Superior temporal gyrus (tissue), 1 donor: ENCODE results near the gene CCNY.

Experiments used
- DNase-seq: peaks from one replicate; pipeline ENCODE4 v3.0.0-alpha.2; 2016; ENCODE audit errors: extremely low spot score

Gene CCNY

GRCh38 chr10:35471435-35471834 lies 135.1 kb downstream of the CCNY start:
- no peak for DNase-seq

GRCh38 chr10:35480142-35480541 lies 143.8 kb downstream of the CCNY start:
- no peak for DNase-seq

- no peak for DNase-seq
Measured at GRCh38 chr10:35481413-35481812, 145.1 kb downstream of the CCNY start.

DNA sequence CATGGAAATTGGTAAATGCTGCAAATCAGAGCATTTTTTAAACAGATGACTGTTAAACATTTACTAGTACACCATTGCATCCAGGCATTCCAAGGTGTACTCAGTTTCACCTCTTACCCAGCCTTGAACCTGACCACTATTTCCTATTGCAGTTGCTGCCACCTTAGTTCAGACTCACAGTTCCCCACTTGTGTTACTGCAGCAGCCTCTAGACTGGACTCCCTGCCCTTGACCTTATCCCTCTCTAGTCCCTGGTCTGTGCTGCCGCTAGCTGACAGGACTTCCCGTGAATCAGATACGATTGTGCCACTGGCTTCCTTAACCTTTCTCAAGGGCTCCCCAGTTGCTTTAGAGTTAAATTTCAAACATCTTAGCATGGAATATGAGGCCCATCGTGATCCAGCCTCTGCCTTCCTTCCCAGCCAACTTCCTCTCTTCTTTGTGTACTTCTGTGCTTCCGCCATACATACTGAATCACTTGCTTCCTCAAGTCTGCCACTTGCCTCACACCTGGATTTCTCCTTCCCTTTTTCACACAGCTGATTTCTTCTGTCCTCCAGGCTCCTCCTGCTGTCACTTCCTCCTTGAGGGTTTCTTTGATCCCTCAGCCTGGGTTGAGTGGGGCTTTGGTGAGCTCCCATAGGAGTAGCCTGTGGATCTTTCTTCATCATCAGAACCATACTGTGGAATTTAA lies 150.1 kb downstream of the CCNY start:
- peak; percentile 18 for DNase-seq

DNA sequence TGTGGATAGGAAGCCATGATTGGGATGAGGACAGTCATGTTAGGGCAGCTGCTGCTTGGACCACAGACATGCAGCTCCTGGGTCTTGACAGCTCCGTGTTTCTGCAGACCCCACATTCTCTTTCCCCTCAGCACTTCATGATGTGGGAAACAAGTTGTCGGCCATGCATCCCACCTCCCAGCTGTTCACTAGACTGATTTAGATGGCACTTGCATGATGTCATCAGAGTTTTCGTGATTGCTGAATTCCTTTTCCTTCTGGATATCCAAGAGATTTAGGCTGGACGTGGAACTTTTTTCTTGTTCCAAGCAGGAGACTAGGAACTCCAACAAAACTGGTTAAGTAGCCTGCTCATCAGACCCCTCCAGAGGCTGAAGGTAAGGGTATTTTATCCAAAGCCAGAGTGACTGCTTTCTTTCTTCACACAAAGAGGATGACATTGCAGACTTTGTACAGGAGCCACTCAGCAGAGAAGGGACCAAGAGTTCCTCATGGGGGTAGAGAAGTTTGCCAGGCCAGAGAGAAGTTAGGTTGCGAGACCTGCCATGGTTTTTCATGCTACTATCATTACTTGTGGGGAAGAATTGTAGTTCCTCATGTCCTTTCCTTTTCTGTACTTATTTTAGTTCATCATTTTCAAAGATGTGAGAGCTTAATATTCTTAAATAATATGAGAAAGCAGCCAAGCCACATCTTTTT lies 151.2 kb downstream of the CCNY start:
- DNase-seq, result peak; percentile 13

GRCh38 chr10:35488228-35488627 lies 151.9 kb downstream of the CCNY start:
- DNase-seq, result no peak

- no peak for DNase-seq
Measured at GRCh38 chr10:35492386-35493195, 156.3 kb downstream of the CCNY start.

DNA sequence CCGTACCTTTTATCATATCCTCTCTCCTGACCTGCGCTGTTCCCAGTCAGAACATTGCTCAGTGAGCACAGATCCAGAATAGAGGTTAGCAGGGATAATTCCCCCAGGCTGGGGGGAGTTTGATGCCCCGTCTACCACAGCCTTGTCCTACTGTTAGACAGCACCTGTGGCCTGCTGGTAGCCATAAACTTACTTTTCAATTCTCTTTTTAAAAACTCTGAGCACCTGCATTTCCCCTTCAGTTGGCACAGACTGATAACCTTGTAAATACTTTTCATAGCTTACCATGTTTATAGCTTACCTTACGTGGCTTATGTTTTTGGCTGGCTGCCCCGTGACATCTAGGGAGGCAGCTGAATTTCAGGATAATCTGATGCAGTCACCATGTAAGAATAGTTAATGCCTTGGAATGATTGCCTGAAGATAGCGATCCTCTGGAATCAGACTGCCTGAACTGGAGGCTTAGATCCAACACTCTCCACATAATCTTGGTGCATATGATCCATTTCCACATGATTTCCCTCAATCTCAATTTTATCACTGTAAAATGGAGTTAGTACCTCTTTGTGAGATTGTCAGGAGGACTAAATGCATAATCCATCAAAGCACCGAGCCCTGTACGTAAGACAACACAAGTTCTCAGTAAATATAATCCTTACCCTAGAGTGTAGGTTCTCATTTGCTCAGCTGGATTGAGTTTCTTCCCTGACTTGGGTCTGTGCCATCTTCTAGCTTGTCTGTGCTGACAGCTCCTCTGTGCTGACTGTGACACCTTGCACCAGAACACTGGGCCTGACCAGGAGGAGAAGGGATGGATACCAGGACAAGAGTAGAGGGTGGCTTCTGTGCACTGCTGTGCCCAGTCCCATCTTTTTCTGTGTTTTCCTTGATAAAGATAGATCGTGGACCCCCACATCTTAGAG lies 157.1 kb downstream of the CCNY start:
- no peak for DNase-seq

- no peak for DNase-seq
Measured at GRCh38 chr10:35495521-35496119, 159.3 kb downstream of the CCNY start.

GRCh38 chr10:35497909-35498308 lies 161.6 kb downstream of the CCNY start:
- DNase-seq, result no peak

GRCh38 chr10:35498693-35499092 lies 162.4 kb downstream of the CCNY start:
- no peak for DNase-seq

GRCh38 chr10:35501923-35502322 lies 165.6 kb downstream of the CCNY start:
- no peak for DNase-seq

GRCh38 chr10:35502692-35503091 lies 166.4 kb downstream of the CCNY start:
- no peak for DNase-seq

DNA sequence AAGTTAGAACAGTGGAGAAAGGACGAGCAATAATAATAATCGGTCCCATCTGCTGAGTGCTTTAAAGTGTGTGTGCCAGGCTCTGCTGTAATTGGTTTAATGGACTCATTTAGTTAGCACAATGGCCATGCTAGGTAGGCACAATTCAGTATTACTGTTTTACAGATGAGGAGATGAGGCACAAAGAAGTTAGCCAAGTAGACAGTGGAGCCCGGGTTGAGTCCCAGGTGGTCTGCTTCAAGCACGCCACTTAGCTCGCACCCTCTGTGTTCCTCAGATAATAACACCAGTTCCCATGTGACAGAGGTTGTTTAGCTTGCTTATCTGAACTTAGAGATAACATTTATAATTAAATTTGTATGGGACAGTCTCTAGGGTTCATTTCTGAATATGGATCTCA lies 167.3 kb downstream of the CCNY start:
- DNase-seq, result no peak

DNA sequence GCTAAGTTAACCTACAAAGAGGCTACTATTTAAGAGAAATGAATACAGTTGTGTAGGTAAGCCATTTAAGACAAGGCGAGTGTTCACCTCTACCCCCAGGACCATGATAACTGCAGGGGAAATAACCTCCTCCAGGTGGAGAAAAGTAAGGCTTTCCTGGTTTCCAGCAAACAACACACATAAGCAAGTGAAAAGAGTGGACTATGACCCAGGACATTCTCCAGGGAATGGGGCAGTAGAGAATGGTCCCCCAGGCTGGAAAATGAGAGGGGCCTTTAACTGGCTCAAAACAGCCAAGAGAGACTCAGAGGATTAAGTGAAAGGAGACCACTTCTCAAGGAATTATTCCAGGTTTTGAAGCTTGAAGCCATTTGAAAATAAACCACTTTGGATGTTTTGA lies 167.8 kb downstream of the CCNY start:
- DNase-seq, result no peak

GRCh38 chr10:35505241-35505873 lies 169.0 kb downstream of the CCNY start:
- no peak for DNase-seq

DNA sequence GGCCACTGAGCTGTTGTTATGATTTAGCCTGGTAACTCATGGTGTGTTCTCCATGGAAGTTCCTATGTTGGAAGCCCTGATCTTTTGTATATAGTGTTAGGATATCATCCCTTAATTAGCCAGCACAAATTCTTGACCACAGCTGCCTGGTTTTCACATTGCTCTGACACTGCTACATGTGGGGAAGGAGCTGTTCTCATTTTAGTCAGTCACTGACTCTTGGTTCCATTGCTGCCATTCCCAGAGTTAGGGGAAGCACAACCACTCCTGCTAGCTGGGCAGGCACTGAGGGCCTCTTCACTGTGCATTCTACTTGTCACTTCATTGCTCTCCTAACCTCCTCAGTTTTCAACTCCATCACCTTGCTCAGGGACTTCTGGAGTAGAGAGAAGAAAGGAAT lies 170.4 kb downstream of the CCNY start:
- DNase-seq, result no peak

DNA sequence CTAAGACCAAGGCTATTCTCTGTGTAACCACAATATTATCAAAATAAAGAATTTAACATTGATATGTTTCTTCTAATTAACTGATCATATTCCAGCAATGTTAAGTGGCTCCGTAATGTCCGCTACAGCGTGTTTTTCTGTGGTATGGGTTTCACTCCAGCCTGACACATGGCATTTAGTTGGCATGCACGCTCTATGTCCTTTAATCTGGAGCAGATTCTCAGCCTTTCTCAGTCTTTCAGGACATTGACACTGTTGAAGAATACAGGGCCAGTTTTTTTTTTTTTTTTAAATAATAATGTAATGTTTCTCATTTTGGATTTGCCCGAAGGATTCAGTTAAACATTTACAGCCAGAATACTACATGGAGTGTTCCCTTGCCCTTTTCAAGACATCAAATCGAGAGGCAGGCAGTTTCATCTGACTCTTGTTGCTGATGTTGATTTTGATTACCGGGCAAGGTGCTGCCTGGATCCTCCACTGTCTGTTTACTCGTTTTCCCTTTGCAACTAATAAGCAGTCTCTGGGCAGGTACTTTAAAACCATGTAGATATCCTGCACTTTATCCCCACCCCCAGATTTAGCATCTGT lies 171.3 kb downstream of the CCNY start:
- DNase-seq, result no peak

GRCh38 chr10:35508647-35509046 lies 172.3 kb downstream of the CCNY start:
- no peak for DNase-seq

GRCh38 chr10:35510891-35511290 lies 174.6 kb downstream of the CCNY start:
- no peak for DNase-seq
